Choroid plexus epithelial cell (primary cell): ENCODE measurements around the gene SUDS3.
"Not testable (repeated sequence)": the region's sequence is repeated elsewhere in the genome, so short reads cannot be mapped to it uniquely, and the experiment has no call there.

ENCODE experiments used
- DNase-seq: peaks from one replicate; pipeline ENCODE4 v3.0.0-alpha.2; 2010; ENCODE audit warnings: low read depth
- H3K4me3 ChIP-seq: 2 replicates; pipeline ENCODE4 v1.5.1; 2011; ENCODE audit warnings: low read depth, mild to moderate bottlenecking, control low read depth, low read length, moderate library complexity
- CTCF ChIP-seq: conservative IDR thresholded peaks from 2 replicates; pipeline ENCODE4 v1.5.1; 2011; ENCODE audit warnings: low read depth, mild to moderate bottlenecking, control low read depth, inconsistent platforms, low read length, moderate library complexity

The SUDS3 gene

GRCh38 chr12:118397708-118398440, 21.5 kb downstream of the SUDS3 start:
- H3K4me3 ChIP-seq, result no peak overlapping the region
- DNase-seq, result peak; percentile 40
- TF ChIP-seq CTCF, result no peak

GRCh38 chr12:118398524-118398923, 22.2 kb downstream of the SUDS3 start:
- no peak overlapping the region for H3K4me3 ChIP-seq
- no peak for DNase-seq
- no peak for TF ChIP-seq CTCF

GRCh38 chr12:118398940-118399339, 22.6 kb downstream of the SUDS3 start:
- no peak for TF ChIP-seq CTCF
- H3K4me3 ChIP-seq, result no peak overlapping the region
- peak; percentile 15 for DNase-seq

DNA sequence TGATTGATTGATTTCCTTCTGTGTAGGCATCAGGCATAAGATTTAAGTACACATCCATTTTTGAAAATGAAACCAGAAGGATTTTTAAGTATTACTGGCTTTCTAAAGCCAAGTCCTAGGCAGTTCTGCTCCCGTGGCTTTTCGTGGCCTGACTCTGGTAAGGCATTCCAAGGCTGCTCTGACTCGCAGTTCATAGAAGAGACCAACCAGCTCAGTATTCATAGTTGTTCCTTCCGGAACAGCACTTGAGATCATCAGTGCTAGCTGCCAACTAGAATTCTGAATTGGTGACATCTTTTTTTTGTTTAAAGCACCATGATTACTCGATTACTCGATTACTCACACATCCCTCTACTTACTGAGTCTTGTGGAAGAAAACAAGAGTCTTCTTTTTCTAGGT, 25.9 kb downstream of the SUDS3 start:
- H3K4me3 ChIP-seq, result no peak overlapping the region
- DNase-seq, result peak; percentile 87
- no peak for TF ChIP-seq CTCF

- TF ChIP-seq CTCF, result peak; percentile 75
- no peak overlapping the region for H3K4me3 ChIP-seq
- DNase-seq, result peak; percentile 83
Observed at GRCh38 chr12:118404876-118405521, 28.6 kb downstream of the SUDS3 start.

DNA sequence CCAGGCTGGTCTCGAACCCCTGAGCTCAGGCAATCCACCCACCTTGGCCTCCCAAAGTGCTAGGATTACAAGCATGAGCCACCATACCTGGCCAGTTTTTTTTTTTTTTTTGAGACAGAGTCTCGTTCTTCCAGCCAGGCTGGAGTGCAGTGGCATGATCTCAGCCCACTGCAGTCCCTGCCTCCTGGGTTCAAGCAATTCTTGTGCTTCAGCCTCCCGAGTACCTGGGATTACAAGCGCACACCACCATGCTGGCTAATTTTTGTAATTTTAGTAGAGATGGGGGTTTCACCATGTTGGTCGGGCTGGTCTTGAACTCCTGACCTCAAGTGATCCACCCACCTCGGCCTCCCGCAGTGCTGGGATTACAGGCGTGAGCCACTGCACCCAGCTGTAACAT, 31.9 kb downstream of the SUDS3 start:
- H3K4me3 ChIP-seq, DNase-seq: not testable (repeated sequence)

GRCh38 chr12:118409834-118410233, 33.5 kb downstream of the SUDS3 start:
- no peak for DNase-seq
- no peak for TF ChIP-seq CTCF
- H3K4me3 ChIP-seq, result no peak overlapping the region
